ENCODE results near the gene LRP1-AS.

Gene LRP1-AS

GRCh38 chr12:57097554-57097835, 49.9 kb downstream of the LRP1-AS start:
- DNase-seq (ENCODE audit: low spot score) = no peak

GRCh38 chr12:57096748-57097553, 50.5 kb downstream of the LRP1-AS start:
- DNase-seq (ENCODE audit: low spot score) = no peak

GRCh38 chr12:57096099-57096572, 51.3 kb downstream of the LRP1-AS start:
- DNase-seq (ENCODE audit: low spot score) = no peak

- DNase-seq (ENCODE audit: low spot score) = no peak
These were observed 52.0 kb downstream of the LRP1-AS start for GRCh38 chr12:57095440-57095839.

All from activated CD4-positive, alpha-beta T cell treated with anti-CD3 and anti-CD28 coated beads, Interleukin-2, Interleukin-4, amounts not matched to agents 100 ng/mL and 50 ng/mL, durations not matched to agents 16 hours and 8 hours (primary cell).